GM18873 (cell line): Measurements from ENCODE around the gene POLD2.

ENCODE experiments used
- ATAC-seq: cut with Tn5 transposase; IDR thresholded peaks from one replicate; pipeline ENCODE4 v1.9.1; 2021; ENCODE audit warnings: mild to moderate bottlenecking, moderate library complexity, moderate number of reproducible peaks; ENCODE audit not compliant: unreplicated experiment, low FRiP score

Gene POLD2

GRCh38 chr7:44152971-44153947 lies 29.9 kb upstream of the POLD2 start:
- ATAC-seq, result no peak

GRCh38 chr7:44151956-44152355 lies 28.6 kb upstream of the POLD2 start:
- no peak for ATAC-seq

GRCh38 chr7:44150966-44151941 lies 27.9 kb upstream of the POLD2 start:
- no peak for ATAC-seq

GRCh38 chr7:44150466-44150832 lies 27.1 kb upstream of the POLD2 start:
- ATAC-seq, result no peak

- no peak for ATAC-seq
Observed at GRCh38 chr7:44149571-44150465, 26.5 kb upstream of the POLD2 start.

- no peak for ATAC-seq
Observed at GRCh38 chr7:44148961-44149536, 25.7 kb upstream of the POLD2 start.

- no peak for ATAC-seq
Observed at GRCh38 chr7:44148166-44148565, 24.8 kb upstream of the POLD2 start.

GRCh38 chr7:44147026-44147991 lies 24.0 kb upstream of the POLD2 start:
- ATAC-seq, result no peak

- no peak for ATAC-seq
Observed at GRCh38 chr7:44145969-44146911, 22.9 kb upstream of the POLD2 start.

- no peak for ATAC-seq
Observed at GRCh38 chr7:44145479-44145968, 22.2 kb upstream of the POLD2 start.

- no peak for ATAC-seq
Observed at GRCh38 chr7:44144968-44145478, 21.7 kb upstream of the POLD2 start.

GRCh38 chr7:44144426-44144967 lies 21.1 kb upstream of the POLD2 start:
- no peak for ATAC-seq

- no peak for ATAC-seq
Observed at GRCh38 chr7:44143646-44144250, 20.4 kb upstream of the POLD2 start.

- ATAC-seq, result no peak
Observed at GRCh38 chr7:44142028-44142427, 18.7 kb upstream of the POLD2 start.

GRCh38 chr7:44141221-44141850 lies 18.0 kb upstream of the POLD2 start, which contains the start of gene MYL7:
MYL7 (minus strand) TSS chr7:44141332; CDS start chr7:44141305, 27 bp downstream.
- no peak for ATAC-seq

- no peak for ATAC-seq
Observed at GRCh38 chr7:44140341-44140740, 17.0 kb upstream of the POLD2 start.
